ENCODE measurements around the gene DLG2.

The DLG2 gene

DNA sequence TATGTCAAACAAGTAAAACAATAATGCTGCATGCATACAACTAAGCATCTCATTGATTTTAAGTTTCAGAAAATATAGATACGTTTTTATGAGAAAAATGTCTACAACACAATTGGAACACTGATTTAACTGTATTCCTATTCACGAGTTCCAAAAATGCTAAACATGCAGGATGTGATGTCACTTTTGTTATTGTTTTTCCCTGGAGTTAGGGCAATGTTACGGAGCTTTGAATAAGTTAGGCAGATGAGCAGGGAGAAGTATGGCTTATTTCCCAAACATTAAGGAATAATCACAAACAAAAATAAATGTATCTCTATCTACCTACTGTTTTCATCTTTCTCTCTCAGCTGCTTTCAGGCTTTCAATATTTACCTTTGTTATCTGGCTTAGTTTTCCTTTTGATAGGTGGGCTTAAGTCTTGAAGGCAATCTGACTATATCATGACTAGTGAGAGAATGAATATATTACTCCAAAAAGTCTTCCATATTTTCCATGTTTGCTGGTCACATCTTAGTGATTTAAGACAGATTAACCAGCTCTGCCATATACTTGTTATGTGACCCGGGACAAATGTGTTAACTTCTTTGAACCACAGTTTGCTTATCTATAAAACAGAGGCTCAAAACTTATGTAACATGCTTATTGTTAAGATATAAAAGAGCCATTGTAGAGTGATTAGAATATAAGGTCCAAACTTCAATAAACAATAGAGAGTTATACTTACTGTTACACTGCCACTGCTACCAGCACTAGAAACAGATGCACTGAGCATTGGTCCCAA, 1486.6 kb downstream of the DLG2 start:
- no peak for DNase-seq

DNA sequence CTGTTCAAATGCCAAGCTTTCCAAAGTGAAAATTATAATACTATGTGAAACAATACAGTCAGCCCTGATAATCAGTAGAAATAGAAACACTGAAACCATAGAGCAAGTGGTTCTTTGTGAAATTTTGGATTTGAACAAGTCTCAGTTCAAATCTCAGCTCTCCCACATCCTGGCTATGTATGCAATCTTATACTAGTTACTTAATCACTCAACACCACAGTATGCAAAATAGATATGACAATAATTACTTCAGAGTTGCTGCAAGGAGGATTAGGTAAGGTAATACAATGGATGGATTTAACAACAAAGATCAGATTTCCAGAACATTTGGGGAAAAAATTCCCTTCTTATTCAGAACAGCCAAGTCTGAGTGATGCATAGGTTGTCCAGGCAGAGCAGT, 1489.2 kb downstream of the DLG2 start:
- no peak for DNase-seq

DNA sequence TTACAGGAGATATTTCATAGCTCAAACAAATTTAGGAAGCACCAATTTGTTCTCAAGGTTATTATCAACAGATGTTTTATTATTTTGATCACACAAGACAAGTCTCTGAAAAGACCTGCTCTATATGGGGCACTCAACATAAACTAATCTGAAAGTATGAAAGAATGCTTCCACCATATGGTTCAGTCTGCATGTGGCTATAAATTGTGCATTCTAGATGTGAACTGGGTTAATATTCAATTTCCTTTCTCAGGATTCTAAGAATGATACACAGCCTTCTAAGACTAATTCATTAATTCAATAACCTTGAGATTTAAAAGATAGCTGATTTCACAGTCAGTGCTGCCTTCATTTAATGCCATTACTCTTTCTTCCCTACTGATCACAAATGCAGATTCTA, 1489.6 kb downstream of the DLG2 start:
- DNase-seq = no peak

DNA sequence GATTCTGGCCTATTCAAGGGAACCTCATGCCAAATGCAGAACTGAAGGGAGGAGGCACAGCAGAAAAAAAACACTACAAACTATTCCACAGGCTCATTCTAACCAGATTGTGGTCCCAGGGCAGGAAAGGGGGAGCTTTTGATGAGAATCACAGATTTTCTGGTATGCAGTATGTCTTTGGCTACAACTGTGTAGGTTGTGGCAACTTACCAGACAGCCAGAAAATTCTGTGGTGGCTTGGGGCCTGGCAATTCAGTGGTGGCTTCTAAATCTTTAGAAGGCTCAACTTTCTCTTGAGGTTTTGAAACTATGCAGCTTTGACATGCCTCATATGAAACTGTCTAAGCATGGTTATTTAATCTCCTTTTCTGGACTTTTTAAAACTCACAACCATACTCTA, 1490.2 kb downstream of the DLG2 start:
- DNase-seq = no peak

DNA sequence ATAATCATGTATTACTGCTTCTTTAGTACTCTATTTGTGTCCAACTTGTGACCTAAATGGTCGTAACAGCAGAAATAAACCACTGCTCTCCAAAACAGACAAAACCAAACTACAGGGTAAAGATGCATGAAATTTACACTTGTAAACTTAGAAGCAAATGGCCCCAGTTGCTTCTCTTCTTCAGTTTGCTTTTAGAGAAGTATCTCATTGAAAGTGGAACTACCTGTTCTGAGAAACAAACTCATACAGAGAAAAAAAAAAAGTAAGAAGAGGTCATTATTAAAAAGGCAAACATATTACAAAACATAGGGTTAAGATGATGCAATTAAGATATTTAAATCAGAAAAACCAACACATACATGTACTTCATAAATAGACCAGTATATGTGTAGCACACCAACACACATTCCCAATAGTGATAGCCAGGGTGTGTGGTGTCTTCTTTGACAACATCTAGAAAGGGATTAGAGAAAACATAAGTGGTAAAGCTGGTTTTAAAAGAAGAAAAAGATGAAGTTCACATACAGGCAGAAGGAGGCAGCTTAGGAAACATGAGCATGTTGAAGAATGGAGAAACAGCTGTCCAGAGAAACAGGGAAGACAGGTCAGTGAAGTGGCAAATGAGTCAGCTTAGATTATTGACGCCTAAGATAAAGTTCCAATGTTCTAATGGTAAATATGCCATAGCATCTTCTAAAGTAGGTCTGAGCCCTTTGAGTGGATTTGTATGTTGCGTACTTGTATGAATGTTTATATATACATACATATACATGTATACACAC, 1496.3 kb downstream of the DLG2 start:
- DNase-seq = no peak

DNA sequence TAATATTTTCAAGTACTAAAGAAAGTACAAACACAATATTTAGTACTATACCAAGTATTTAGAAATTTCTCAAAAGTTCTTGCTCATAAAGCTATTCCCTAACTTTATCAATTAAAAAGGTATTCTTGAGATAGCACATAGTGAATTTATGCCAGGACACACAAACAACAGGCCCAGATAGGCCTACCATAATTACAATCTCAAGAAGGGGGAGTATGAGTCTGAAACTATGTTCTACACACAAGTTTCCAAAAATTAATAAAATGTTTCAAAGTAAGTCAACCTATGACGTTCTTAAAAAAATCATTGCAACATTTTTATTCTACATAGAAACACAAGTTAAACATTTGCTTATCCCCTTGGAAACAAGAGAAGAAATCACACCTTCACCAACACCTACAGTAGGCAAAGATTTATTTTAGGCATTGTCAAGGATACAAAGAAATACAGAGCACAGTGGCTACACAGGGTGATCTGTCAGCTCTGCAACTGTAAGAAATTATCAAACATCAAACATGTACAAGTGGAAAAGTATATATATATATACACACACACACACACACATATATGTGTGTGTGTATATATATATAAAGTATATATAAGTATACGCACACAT, 1497.1 kb downstream of the DLG2 start:
- no peak for DNase-seq

DNA sequence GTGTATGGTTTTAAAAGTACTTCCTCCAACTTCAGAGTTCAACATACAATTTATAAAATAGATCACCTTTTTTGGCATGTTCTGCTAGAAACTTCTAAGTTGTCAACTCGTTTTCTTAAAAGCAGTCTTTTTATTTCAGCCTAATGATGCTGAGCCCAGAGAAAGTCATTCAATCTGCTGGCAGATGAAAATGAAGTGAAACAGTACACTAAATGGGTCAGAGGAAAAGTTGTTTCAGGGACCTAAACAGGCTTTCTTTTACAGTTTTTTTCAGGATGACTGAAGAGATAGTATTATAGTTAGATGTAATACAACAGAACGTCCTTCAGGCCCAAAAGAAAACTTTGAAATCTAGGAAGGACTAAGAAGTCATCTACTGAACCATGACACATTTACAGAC, 1498.3 kb downstream of the DLG2 start:
- DNase-seq = no peak

DNA sequence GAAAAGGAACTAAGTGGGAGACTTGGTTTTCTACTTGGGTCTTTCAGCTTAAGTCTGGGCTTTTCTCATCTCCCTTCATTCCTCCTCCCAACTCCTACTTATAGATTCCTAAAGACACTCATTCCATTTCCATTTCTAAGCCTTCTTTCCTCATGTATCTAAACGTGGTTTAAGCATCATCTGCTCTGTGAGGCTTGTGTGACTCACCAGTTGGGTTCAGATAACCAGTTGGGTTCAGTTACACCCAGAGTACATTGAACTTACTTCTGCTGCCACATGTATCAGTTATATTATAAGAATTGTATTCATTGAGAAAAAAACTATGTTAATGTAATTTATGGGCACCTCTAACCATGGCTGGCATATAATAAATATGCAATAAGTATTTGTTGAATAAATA, 1509.8 kb downstream of the DLG2 start:
- no peak for DNase-seq

DNA sequence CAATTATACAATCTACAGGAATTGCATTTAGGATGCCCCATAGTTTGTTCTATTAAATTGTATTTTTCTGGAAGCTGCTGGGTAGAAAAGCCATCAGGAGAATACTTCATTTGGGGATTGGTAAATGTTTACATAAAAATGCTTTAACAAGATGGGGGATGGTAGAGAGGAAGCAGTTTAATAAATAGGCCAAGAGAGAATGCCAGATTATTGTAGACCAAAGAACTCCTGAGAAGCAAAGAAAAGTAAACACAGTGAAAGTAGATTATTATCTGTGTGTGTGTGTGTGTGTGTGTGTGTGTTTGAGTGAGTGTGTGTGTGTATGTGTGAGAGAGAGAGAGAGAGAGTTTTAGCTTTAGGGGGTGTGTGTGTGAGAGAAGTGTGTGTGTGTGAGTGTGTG, 1520.6 kb downstream of the DLG2 start:
- no peak for DNase-seq

DNA sequence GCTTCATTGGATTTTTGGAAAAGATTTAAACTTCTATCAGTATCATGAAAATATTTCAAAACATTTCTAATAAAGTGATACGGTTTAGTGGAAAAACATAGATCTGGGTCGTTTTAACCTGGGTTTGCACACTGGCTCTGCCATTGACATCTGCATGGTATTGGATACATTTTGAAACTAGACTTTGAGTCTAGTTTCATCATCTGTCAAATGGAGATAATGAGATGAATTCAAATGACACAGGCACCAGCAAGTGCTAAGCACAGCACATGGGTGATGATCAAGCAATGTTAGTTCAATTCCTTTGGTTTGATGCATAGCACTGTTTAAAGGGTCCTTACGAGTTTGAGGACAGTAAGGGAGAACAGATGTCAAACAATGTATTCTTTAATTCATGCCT, 1522.0 kb downstream of the DLG2 start:
- DNase-seq = no peak

DNA sequence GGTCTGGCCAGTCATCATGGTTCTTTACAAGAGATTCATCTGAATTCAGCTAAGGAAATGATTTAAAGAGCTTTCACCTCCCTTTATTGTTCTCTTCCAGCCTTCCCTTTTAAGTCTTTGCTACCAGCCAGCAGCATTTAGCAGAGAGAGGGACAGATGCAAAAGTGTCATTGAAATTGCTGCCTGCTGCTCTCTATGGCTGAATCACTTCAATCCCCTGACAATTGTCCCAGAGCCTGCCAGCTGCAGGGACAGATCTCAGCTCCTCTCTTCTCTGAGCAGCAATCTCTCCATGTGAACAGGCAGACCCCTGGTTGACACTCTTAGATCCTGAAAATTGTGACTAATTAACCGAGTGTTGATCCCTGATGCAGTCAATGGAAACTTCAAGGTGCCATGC, 1524.0 kb downstream of the DLG2 start:
- DNase-seq = no peak

DNA sequence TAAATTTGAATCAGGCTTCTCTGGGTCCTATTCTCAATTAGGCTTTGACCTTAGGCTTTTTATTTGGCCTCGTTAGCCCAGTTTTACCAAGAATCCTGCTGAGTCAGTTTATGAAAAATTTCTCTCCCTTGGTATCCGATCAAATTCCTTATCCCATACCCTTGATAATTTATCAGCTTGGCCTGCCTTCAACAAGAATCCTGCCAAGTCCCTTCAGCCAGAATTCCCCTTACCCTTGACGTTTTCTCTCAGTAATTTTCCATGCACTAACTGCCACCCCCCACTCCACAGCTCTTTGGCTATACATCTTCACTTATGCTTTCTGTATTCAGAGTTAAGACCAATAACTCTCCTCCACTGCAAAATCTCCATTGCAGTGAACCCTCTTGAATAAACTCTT, 1530.0 kb downstream of the DLG2 start:
- DNase-seq = no peak

DNA sequence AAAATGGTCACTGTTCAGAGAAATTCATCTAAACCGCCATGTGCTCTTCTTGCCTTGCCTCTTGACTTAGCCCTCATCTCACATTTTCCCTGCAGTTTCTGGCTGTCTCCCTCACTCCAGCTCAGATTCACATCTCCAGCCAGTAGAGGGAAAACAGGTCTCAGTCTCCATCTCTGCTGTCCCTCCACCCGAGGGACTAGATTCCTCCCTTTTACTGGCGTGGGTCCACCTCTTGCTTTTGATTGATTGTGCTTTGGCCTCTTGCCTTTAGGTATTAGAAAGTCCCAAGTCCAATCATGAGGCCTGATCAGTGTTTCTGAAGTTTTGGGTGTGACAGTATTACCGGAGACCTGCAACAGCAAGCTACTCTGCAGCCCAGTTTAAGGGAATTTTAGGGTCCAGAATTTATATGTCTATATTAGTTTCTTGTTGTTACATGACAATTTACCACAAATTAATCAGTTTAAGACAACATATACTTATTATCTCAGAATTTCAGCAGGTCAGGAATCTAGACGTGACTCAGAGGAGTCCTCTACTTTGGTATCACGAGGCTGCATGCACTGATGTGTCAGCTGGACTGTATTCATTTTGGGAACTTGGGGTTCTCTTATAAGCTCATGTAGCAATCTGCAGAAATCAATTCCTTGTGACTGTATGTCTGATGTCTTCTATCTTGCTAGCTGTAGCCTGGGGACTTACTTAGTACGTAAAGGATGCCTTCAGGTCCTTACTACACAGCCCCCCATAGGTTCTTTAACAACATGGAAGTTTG, 1535.7 kb downstream of the DLG2 start:
- no peak for DNase-seq

DNA sequence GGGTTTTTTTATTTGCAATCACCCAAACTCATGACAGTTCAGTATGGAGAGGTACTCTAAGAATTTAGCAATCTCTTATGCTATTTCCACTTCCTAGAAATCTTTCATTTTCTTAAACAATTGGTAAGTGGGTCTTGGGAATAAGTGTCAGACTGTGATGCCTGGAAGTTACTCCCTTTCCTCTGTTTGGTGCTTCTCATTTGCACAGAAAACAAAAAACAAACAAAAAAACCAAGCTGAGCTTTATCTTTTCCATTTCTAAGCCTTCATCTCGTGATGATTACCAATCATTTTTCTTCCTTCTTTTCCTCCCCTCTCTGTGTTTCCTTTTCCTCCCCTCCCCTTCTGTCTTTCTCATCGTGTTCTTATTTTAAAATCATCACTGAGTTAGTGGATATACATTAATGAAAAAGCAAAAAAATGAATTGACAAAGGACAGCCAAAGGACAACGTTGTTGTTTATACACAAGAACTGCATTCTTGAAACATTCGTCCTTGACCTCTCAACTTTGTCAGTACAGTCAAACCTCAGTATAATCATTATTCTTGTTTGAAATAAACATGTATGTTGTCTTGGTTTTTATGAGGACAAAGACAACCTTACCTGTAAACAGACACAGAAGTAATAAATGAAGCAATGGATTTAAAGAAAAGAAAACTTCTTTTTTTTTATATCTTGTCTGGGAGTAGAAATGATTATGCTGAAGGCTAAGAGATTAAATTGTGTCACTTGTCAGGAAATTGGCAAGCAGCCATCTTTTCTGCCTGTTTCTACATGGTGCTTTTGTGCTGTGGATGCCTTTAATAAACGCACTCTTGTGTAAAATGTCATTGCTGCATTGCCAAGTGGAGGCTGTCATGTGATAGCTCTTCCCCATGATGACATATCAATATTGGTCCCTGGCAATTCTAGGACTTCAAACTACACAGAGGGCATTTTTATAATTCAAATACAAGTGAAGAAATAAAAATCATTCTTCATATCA, 1537.8 kb downstream of the DLG2 start:
- DNase-seq = no peak

DNA sequence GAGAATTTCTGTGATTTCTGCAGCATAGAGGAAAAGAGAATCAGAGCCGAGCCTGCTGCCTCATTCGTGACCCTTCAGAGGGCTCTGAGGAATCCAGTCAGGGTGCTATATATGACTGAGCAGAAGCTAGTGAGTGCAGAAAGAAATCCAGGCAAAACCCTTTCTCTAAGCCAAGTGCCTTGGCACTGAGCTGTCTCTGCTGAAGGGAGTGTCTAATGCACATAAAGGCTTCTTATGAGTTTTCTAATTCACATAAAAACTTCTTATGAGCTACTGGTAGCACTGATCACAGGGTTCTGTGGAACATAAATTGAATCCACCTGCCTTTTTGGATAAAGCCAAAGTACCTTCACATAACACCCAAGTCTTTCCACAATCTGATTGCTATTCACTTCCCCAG, 1555.3 kb downstream of the DLG2 start:
- DNase-seq = no peak

DNA sequence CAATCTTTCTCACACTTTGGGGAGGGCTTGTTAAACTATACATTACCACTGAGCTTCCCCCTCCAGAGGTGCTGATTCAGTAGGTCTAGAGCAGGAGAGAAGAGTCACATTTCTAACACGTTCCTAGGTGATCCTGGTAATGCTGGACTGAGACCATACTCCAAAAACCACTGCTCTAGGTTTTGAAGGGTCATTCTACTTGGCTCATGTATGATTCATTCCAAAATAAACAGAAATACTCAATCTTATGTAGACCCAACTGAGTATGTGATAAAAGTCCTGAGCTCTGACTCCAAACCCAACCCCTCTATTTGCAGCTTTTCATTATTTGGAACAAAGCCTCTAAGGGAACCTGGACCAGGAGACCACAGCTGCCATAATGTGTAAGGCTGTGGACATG, 1558.1 kb downstream of the DLG2 start:
- no peak for DNase-seq

DNA sequence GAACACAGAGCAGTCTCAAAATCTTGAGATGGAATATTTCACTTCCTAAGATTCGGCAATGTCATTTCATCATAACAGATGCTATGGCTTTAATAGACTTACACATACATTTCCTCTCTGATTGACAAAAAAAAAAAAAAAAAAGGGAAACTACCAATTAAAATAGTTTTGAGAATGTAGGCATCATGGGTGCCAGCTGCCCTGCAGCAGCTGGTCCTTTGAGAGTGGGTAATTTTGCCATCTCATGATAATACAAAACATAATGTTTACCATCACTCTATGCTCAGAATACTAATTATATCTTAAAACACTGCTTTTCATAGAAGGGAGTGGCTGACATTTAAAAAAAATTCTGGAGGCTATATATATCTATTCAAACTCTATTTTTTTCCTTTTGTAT, 1565.4 kb downstream of the DLG2 start:
- no peak for DNase-seq

DNA sequence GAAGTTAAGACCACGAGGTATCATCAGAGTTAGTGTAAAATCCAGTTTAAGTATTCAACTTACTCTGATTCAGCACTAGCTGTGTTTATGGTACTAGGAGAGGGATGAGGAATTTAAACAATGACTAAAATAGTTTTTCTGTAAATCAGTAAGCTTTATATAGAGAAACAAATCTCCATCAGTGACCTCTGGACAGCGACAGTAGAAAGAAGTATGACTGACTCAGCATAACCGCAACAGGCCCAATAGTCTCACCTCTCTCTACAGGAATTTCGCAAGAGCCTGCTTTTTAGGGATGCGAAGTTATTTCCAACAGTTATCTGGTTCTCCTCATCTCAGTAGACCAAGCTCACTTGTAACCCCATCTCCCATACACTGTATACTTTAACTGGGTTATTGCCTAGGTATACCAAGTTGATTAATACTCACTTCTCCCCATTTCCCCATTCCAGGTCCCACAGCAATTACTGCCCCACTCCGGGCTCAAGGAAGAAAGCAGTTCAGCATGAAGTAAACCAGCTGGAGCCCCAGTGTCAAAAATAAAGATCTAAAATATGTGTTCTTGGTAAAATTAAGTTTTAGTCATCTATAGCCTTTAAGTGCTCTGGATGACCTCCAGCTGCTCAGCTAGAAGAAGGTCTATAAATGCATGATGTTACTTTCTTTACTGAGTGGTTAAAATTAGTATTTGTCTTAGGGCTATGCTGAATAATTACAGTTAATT, 1570.3 kb downstream of the DLG2 start:
- no peak for DNase-seq

DNA sequence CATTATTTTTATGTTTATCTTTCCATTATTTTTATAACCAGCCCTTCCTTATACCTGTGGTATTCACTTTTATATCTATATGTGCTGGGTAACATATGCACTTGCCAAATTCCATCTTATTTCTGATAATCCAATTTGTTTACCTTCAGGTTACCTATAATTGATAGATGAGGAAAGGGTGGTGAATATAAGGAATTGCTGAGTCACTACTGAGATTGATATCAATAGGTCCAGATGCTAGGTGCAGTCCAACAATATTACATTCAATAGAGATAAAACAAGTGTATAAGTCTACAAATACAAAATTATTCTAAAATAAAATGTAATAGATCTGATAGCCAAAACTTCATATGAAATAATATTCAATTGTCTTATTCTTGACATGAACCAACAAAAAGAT, 1582.0 kb downstream of the DLG2 start:
- DNase-seq = no peak

DNA sequence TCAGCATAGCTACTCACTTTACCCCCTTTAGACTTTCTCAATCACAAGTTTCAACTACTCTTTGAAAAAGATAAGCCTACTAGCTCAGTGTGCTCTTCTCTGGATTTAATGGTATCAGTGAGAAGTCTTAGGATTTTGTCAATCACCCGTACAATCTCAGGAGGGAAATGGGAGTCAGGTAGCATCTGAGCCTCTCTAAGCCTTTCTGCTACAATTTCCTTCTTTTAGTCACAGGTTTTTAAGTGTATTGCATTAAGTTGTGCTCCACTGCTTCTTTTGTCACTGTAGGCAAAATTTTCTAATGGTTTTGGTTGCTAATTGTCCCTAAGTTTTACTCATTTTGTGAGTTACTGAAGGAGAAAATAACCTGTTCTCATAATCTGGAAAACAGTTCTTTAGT, 1582.4 kb downstream of the DLG2 start:
- DNase-seq = no peak

DNA sequence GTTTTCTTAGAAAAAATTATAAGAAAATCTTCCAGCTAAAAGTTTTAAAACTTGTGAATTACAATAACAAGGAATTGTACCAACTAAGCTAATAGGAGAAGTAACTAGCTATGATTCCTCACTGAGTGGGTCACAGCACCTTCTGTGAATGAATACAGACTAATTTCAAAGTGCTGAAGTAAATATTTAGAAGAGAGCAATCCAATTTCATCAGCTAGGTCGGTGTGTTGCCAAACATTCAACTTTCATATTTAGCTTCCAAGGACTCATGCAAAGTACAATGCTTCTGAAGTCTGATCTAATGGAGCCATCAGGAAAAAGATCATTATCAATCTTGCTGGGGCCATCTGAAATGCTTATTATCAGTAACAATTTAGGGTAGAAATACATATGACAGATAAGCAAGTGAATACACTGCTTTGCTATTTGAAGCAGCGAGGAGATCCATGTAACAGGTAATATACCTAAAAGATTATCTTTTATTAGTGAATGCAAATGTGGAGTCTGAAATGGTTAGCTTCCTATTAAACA, 1590.4 kb downstream of the DLG2 start:
- no peak for DNase-seq

Data from hematopoietic multipotent progenitor cell treated with erythropoietin and hydrocortisone succinate and interleukin-3 and kit ligand, for 6 days (in vitro differentiated cells).